ENCODE measurements around the gene EHD4. TPM values are rescaled to one million over a fixed set of nuclear protein-coding genes. Genes with fewer than 3 reads are reported as not detected.

The EHD4 gene
- polyA plus RNA-seq, 4 donors: 16.6 to 18.2 (median 17.1) TPM

DNA sequence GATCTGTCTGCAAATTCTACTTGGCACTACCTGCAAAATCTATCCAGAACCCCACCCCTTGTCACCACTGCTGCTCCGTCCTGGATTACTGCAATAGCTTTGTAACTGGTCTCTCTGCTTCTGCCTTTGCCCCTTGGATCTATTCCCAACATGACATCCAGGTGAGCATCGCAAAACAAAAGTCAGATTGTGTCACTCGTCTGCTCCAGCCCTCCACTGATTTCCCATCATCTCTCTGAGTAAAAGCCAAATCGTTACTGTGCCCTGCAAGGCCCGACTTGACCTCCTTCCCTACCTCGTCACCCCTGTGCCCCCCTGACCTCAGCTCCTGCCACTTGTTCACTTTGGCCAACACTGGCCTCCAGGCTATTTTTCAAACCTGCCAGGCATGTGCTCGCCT lies 87.9 kb downstream of the EHD4 start:
- DNase-seq (ENCODE audit: low read depth in 4 of 4, low spot score in 2 of 4): no peak

DNA sequence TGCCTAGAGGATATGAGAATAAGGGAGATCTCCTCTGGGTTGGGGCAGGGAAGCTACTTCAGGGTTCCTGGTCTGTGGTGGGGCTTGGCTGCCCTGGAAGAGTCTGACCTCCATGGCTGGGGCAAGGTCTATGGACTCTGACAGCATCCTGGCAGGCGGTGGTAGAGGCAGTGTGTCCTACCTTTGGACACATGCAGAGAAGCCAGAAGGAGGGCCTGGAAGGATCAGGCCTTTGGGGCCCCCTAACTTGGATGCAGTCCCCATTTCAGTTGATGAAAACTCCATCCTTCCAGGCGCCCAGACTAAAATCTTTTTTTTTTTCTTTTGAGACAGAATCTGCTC lies 88.9 kb downstream of the EHD4 start:
- DNase-seq (ENCODE audit: low read depth in 4 of 4, low spot score in 2 of 4): no peak

DNA sequence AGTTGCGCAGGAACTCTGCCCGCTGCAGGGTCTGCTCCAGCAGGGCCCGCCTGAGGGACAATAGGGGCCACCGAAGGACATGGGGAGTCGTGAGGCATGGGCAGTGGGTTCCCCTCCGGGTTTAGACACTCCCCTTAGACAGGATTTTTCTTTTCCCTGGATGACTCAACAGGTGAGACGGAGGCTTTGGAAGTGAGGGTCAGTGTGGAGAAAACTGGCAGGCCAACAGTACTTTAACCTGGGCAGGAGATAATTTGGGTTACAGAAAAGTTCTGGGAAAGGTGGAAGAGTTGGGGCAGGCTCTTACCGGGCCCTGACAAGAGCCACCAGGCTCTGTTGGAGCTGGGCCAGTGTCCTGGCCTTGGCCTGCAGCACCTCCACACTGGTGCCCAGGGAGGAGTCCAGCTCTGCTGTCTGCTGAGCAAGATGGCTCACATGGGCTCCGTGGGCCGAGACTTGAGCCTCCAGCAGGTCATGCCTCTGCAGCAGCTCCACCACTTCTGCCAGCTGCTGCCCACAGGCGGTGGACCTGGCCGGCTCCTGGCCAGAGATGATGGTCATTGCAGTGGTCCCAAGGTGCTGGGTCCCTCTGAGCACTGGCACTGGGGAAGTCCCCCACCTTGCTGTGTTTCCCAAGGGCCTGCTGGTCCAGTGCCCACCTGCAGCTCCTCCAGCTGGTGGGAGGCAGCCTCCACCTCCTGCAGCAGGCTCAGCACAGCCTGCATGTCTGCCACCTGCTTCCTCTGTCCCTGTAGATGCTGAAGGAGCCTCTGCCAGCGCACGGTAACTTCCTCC lies 89.5 kb downstream of the EHD4 start:
- DNase-seq (ENCODE audit: low read depth in 4 of 4, low spot score in 2 of 4): no peak

DNA sequence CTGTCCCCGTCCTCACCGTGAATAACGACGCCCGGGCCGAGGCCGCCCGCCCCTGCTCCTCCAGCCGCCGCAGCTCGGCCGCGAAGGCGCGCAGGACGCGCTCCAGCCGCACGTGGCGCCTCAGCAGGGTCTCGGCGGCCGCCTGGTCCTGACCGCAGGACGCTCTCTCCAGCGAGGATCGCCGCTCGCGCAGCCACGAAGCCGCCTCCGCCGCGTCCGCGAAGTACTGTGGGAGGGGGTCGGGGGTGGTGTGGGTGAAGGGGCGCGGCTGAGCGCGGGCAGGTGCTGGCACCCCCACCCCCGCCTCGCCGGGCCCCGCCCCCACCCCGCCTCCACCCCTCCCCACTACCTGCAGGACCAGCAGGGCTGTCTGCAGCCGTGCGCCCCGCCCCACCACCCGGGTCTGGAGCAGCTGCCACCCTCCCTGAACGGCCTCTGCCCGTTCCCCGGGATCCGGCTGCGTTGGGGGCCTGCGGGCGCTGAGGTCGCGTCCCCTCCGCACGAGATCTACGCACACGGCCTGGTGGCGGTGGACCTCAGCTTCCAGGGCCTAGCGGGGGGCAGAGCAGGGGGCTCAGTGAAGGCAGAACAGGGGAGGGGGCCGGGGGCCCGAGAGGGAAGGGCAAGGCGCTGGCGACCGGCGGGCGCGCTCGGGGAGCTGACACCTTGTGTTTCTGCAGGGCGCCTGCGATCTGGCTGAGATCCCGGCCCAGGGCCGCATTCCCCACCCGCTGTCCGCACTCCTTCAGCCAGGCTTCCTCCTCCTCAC lies 90.3 kb downstream of the EHD4 start:
- DNase-seq (ENCODE audit: low read depth in 4 of 4, low spot score in 2 of 4): no peak

DNA sequence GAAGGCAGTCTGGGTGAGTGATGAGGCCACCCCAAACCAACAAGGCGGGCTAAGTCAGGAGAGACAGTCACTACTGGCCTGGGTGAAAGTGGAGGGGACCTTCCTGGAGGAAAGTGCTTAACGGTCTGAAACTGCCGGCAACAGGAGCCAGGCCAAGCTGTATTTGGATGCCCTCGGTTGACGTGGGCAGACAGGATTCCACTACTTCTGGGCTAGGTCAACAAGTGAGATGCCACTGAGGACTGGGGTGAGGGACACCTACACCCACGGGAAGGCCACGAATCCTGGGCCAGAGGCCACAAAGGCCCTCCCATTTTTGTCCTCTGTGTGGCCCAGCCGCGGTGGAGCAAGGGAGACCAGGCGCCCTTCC lies 90.8 kb downstream of the EHD4 start:
- no peak for DNase-seq (ENCODE audit: low read depth in 4 of 4, low spot score in 2 of 4)

DNA sequence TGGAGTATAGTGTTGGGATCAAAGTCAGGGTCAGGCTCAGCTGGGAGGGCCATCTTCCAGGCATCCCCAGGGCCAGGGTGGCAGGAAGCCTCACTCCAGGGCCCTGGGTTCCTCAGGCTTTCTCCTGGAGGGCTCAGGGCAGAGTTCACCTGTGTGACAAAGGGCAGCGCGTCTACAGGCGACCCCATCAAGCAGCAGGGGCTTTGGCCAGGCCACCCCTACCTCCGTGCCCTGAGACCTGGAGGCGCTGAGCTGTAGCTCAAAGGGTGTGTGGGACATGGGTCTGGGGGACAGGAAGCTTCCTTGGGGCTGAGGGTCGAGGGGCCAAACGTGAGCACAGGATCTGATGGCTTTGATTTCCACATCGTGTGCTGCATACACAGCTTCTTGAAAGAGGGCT lies 91.3 kb downstream of the EHD4 start:
- DNase-seq (ENCODE audit: low read depth in 4 of 4, low spot score in 2 of 4): no peak

DNA sequence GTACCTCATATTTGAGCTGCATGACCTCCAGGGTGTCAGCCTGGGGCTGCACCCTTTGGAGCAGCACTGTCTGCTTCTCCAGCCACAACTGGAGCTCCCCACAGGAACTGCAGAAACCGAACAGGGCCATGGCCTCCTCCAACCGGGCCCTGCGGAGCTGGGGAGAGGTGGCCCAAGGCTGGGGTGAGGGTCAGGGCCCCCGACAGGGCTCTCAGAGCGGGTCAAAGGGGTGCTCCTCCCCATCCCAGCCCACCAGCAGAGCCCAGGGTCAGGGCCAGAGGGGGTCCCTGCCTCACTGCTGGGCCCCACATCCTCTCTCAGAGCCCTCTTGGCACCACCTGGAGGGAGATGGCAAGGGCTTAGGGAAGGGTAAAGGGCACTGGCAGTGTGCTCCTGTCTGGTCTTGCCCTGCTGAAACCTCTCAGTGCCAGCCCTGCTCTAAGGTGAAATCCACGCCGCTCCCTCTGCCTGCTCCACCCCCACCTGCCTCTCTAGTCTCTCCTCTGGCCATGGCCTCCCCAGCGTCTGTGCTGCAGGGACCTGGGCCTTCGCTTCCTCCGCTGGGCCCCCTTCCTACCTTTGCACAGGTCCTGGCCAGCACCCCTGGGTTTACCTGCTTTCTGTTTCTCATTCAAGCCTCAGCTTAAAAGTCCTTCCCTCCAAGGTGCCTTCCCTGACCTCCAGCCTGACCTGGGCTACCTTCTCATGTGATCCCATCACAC lies 92.0 kb downstream of the EHD4 start:
- DNase-seq (ENCODE audit: low read depth in 4 of 4, low spot score in 2 of 4): no peak

DNA sequence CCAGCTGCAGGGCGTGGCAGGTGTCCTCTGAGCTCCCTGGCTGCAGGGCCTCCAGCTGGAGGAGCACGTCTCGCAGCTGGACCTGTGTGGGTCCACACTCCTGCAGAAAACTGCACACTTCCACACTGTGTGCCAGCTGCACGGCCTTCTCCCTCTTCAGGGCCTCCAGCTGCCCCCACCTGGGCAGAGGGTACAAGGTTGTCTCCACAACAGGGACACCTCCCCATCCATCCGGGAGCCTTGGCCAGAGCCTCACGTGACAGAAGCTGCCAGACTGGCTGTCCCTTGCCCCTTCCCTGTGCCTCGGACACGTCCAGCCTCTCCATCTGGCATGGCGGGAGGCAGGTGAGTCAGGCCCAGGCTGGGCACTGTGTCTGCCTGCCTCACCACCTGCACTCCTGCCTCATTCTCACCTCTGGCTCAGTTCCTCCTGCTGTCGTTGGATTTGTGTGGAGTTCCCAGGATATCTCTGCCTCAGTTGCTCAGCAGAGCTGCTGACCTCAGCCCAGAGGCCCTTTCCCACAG lies 93.0 kb downstream of the EHD4 start:
- no peak for DNase-seq (ENCODE audit: low read depth in 4 of 4, low spot score in 2 of 4)

DNA sequence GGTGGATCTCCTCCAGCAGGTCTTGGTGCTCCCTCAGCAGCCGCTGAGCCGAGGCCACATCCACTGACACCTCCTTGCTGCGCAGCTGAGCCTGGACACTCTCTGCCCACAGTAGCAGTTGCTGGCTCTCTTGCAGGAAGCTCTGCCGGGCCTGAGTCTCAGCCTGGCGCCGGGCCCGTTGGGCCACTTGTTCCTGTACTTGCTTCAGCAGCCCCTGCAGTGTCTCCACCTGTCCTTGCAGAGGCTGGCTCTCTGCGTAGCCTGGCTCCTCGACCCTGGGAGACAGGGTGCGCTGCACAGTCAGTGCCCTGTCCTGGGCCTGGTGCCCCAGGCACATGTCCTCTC lies 94.0 kb downstream of the EHD4 start:
- DNase-seq (ENCODE audit: low read depth in 4 of 4, low spot score in 2 of 4): no peak

DNA sequence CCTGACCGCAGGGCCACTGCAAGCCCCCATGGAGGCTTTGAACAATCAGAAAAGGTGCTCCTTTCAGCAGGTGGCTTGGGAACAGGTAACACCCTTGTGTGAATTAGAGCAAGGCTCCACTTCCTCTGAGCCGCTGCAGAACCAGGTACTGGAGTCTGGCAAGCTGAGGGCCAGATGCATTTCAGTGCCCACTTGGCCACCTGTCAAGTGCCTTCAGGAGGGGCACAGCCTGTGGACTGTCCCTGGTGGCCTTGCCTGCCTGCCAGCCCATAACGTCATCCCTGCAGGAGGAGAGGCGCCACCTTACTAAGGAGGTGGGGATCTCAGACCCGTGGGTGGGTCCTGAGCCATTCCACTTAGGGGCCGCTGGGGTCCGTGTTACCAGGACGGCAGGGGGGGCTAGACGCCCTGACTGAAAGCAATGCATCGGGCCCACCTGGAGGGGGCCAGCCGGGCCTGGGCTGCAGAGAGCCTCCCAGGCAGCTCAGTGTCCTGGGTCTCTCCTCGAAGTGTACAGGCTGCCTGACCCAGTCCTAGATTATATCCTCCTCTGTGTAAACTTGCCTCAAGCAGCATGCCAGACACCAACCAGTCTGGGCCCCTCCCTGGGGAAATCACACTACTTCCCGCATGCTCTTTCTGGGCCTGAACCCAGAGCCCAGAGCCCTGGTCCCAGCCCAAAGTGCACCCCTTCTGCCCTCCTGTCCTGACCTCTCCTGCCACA lies 94.6 kb downstream of the EHD4 start:
- DNase-seq (ENCODE audit: low read depth in 4 of 4, low spot score in 2 of 4): no peak

DNA sequence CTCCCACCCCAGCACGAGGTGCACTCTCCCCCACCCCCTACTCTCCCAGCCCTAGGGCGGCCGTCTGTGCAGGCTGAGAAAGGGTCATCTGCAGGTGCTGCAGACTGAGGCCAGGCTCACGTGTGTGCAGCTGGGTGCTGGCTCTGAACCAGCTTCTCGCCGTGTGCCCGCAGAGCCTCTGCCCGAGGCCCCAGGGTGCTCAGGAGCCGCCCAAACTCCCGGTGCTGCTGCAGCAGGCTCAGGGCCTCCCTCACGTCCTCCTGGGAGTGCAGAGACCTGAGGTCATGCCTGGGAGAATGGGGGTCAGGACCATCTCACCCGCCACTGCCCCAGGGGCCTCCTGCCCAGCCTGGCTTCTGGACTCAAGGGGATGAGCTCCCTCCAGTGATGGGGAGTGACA lies 95.7 kb downstream of the EHD4 start:
- DNase-seq (ENCODE audit: low read depth in 4 of 4, low spot score in 2 of 4): no peak

DNA sequence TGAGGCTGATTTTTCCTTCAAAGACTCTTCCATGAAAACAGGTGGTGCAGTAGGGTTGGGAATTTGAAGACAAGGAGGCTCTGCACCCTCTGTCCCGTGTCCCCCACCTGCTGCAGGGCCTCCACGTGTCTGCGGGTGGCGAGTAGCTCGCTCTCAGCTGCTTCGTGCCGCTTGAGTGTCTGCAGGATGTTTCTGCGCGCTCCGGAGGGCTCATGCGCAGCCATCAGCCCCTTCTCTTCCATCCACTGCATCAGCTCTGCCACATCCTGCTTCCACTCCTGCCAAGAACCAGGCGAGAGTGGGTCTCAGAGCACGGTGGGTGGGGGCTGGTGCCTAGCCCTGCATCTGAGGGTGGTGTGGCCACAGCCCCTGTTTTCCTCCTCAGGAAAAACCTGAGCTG lies 96.3 kb downstream of the EHD4 start:
- no peak for DNase-seq (ENCODE audit: low read depth in 4 of 4, low spot score in 2 of 4)

DNA sequence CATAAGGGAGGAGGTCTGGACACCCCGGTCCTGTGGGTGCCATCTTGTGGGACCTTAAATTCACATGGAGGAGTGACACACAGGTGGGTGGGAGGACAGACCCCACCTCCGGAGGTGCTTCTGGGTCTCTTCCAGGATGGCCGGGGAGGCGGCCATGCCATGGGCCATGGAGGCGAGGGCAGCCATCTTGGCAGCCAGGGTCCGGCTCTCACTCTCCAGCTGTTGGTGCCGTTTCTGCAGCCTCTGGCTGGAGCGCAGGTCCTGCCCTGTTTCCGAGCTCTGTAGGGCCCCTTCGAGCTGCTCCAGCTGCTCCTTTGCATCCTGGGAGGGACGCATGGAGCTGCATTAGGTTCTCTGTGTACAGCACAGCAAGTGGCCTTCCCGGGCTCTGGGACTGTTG lies 97.6 kb downstream of the EHD4 start:
- no peak for DNase-seq (ENCODE audit: low read depth in 4 of 4, low spot score in 2 of 4)

DNA sequence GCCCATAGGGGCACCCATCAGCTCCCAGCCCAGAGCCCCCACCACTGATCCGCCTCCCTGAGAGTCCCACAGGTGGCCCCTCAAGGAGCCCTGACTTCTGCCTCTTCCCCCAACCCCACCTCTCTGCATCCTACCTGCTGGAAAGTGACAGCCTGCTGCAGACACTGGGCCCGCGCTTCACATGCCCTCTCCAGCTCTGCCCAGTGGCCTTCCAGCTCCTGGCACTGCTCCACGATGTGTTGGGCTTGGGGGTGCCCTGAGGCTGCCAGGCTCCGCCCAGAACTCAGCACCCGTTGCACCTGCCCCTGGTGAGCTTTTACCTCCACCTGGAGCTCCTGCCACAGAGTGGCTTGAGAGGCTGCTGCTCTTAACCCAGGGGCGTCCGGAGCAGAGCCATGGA lies 98.6 kb downstream of the EHD4 start:
- no peak for DNase-seq (ENCODE audit: low read depth in 4 of 4, low spot score in 2 of 4)

DNA sequence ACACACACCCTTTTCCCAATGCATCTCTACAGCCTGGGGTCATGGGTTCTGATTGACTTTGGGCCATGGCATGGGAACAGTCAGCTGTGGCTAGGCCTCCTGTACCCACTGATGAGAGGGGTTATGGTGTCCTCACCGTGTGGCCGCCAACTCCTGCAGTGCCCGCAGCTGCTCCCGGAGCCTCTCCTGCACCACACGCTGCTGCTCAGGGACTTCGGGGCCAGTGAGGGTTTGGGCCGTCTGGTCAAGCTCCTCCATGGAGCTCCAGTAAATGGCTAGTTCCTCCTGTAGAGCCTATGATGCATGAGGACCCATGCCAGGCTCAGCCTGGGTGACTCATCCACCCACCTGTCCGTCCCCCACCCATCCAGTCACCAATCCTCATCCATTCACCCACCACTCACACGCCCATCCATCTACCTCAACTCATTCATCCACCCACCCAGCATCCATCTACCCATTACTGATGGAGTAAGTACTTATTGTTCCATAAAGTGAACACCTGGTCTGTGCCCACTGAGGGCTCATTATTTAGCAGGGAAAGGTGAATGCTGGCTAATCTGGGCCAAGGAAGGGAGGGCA lies 100.1 kb downstream of the EHD4 start:
- no peak for DNase-seq (ENCODE audit: low read depth in 4 of 4, low spot score in 2 of 4)

DNA sequence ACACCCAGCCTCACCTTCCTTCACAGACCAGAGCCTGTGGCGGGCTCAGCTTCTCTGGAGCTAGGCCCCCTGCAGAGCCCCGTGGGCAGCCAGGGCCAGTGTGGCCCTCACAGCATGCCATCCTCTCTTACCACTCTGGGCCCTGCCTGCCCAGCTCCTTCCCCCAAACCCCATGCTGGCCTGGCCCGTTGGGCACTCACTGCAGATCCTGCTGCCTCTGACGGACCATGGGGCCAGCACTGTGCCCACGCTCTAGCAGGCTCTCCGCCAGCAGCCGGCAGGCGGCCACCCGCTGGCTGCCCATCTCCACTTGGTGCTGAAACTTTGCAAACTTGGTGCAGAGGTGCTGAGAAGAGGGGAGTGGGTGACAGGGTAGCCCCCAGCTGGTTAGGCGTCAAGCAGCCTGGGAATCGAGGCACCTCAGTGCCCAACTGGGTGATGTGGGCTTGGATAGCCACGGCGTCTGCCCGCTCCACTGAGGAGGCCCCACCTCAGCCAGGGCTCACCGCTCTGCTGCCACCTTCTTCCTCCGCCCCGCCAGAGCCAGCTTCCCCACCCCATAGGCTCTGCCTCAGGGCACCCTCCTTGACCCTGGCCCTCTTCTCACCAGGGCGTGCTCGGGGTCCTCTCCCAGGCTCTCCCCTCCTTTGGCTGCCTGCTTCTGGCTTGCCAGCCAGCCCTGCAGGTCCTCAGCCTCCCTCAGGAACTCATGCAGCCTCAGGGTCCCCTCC lies 101.0 kb downstream of the EHD4 start:
- DNase-seq (ENCODE audit: low read depth in 4 of 4, low spot score in 2 of 4): no peak

DNA sequence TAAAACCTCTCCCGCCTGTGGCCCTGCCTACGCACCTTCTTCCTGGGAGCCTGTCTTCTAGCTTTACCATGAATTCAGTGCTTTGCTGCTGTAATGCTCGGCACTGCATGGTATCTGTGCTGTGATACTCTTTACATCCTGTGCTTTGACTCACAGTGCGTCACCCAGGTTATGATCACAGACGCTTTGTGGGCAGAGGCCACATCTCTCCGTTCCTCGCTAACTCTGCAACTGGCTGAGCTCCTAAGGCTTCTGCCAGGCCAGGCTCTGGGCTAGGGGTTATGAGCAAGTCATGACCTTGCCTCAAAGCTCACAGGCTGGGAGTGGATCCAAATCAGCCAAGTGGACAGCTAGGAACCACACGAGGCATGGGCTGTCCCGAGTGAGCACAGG lies 101.7 kb downstream of the EHD4 start:
- DNase-seq (ENCODE audit: low read depth in 4 of 4, low spot score in 2 of 4): no peak

DNA sequence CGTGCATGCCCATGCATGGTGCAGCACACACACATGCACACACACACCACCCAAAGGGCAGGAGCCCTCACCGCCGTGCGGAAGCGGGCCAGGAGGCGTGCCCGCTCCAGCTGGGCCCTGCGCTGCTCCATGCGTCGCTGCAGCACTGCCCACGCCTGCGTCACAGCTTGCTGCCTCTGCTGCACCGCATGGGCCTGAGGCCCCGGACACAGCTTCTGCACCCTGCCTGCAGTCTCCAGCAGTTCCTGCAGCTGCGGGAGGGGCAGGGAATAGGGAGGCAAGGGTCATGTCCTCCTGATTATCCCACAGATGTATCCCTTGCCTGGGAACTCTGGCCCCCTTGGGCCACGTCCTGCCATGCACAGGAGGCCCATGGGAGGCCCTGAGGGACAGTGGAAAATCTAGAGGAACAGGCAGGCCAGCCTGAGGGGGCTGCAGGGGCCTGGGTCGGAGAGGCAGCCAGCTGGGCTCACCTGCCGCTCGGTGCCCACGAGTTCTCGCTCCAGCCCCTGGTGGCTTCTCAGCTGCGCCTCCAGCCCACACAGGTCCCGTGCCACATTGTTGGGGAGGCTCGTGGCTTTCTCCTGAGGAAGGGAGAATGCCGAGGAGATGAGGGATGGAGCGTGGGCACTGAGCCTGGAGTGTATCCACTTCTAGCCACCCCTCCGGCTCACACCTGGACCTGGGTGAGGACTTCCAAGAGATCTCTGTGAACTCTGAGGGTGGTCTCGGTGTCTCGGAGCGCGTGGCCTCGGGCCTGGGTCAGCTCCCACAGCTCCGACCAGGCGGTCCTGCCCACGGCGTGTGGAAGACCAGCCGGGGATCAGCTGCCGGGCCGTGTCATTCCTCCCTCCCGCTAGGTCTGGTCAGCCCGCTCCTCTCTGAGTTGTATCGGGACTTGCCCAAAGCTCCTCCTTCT lies 102.3 kb downstream of the EHD4 start:
- DNase-seq (ENCODE audit: low read depth in 4 of 4, low spot score in 2 of 4): no peak

DNA sequence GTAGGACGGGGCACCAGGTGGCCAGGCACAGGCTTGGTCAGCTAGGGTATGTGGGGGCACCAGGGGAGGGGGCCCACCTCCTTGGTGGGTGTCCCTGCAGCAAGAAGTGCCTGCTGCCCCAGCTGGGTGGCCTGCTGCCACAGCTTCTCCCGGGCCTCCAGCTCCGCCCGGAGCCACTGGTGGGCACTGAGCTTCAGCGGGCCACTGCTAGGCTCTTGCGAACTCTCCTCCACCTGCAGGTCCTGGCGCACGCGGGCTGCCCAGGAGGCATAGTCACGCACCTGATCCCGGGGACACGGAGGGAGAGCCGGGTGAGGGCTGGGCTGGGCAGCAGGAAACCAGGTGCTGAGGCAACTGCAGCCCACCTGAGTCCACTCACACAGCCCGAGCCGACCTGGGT lies 104.0 kb downstream of the EHD4 start:
- no peak for DNase-seq (ENCODE audit: low read depth in 4 of 4, low spot score in 2 of 4)

All from left renal cortex interstitium (tissue), 4 donors.